Skeletal muscle tissue (tissue), 4 donors: ENCODE measurements around the gene RNF183. TPM values are rescaled to one million over a fixed set of nuclear protein-coding genes. Genes with fewer than 3 reads are reported as not detected.

ENCODE experiments used
- H3K27ac ChIP-seq: one replicate; pipeline ENCODE4 v1.7.0; 2013; ENCODE audit warnings: mild to moderate bottlenecking, low read depth, low read length, inconsistent platforms
- H3K27me3 ChIP-seq, 3 donors: one replicate each; pipeline ENCODE4 v1.7.0; 2013; ENCODE audit warnings: low read length in 3 of 3; ENCODE audit not compliant: control insufficient read depth in 3 of 3, insufficient read depth in 3 of 3
- H3K36me3 ChIP-seq, 3 donors: one replicate each; pipeline ENCODE4 v1.7.0; 2013; ENCODE audit warnings: low read length in 3 of 3; ENCODE audit not compliant: control insufficient read depth in 3 of 3, insufficient read depth in 3 of 3
- H3K4me1 ChIP-seq, 3 donors: one replicate each; pipeline ENCODE4 v1.7.0; 2013; ENCODE audit warnings: low read length in 3 of 3, mild to moderate bottlenecking in 3 of 3; ENCODE audit not compliant: control insufficient read depth in 3 of 3, insufficient read depth in 3 of 3
- H3K4me3 ChIP-seq, 3 donors: one replicate each; pipeline ENCODE4 v1.7.0; 2013; ENCODE audit warnings: low read length in 3 of 3
- H3K9ac ChIP-seq, 3 donors: one replicate each; pipeline ENCODE4 v1.7.0; 2013; ENCODE audit warnings: low read length in 3 of 3, mild to moderate bottlenecking in 3 of 3, moderate library complexity in 2 of 3, low read depth in 1 of 3
- H3K9me3 ChIP-seq, 3 donors: one replicate each; pipeline ENCODE4 v1.7.0; 2013; ENCODE audit warnings: low read length in 3 of 3; ENCODE audit not compliant: control insufficient read depth in 3 of 3
- total RNA-seq: library from RNA; depleted of rRNA; stranded (reverse); fragments of >200 nt; gene quantifications from one replicate; pipeline ENCODE4 v1.2.3, GENCODE V29; 2014
- donor health status: Osteomylitis.

The RNF183 gene
- total RNA-seq, 1 donor from 2014 or later = not detected

DNA sequence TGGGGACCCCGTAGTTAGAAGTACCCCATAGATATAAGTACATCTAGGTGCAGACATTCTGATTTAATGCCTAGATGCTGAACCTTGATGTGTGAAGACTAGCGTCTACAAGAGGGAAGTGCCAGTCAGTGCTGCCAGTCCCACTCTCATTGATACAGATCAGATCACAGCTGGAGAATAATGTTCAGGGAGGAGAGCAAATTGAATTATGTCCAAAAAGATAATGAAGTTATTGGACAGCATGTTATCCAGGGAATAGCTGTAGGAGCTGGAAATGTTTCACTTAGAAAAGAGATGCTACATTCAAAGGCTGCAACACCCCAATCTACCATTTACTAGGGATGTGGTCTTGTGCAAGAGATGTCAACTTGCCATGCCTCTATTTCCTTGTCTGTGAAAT is 15.9 kb upstream of the RNF183 start:
- no peak overlapping the region for H3K4me3 ChIP-seq
- H3K27ac ChIP-seq = no peak overlapping the region
- no peaks in the 10 kb centered on the region for H3K9me3 ChIP-seq
- peaks cover 4 to 11% (median 5%) of the 10 kb centered on the region in 3 donors for H3K36me3 ChIP-seq
- no peak overlapping the region for H3K9ac ChIP-seq
- no peaks in the 10 kb centered on the region for H3K27me3 ChIP-seq
- no peaks in the 10 kb centered on the region for H3K4me1 ChIP-seq

DNA sequence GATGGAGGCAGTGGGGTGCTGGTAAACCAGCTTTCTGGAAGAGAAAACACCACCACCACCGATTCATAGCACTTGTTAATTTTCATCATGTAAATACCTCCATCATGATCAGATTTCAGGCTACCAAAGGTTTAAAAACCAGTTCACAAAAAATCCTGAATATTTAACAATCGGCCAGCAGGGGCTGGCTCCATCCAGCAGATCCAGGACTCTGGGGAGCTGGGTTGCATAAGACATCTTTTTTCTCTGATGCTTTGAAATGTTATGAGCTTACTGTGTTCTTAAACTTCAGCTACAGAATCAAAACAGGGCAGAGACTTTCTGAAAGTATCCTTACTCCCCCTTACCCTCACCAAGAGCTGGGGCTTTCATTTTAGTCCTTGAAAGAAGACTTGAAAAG is 14.6 kb upstream of the RNF183 start:
- Histone ChIP-seq H3K27me3 (no peaks in the 10 kb centered on the region), H3K4me1 (no peaks in the 10 kb centered on the region), H3K9me3 (no peaks in the 10 kb centered on the region), H3K4me3 (no peak overlapping the region), H3K9ac (no peak overlapping the region), H3K36me3 (peaks cover 4 to 11% (median 5%) of the 10 kb centered on the region in 3 donors), H3K27ac (no peak overlapping the region)

DNA sequence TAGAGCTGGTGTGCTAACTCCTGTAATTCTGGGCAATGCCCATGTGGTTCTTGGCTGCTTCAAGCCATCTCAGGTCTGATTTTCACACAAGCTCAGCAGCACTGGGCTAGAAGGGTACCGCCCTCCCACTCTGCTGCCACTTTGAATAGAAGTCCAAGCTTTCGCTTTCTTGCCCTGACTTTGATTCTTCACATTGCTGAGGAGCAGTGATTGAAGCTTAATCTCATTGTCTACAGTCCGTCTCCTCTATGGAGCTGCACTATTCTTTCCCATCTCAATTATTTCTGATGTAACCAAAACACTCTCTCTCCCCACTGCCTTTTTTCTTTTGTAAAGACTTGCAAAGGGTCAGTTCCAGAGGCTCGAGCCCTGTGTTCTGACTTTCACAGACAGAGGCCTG is 12.9 kb upstream of the RNF183 start:
- H3K27ac ChIP-seq = no peak overlapping the region
- H3K4me1 ChIP-seq = no peaks in the 10 kb centered on the region
- H3K36me3 ChIP-seq = peaks cover 4 to 11% (median 5%) of the 10 kb centered on the region in 3 donors
- H3K9me3 ChIP-seq = no peaks in the 10 kb centered on the region
- no peak overlapping the region for H3K9ac ChIP-seq
- H3K4me3 ChIP-seq = no peak overlapping the region
- H3K27me3 ChIP-seq = no peaks in the 10 kb centered on the region

DNA sequence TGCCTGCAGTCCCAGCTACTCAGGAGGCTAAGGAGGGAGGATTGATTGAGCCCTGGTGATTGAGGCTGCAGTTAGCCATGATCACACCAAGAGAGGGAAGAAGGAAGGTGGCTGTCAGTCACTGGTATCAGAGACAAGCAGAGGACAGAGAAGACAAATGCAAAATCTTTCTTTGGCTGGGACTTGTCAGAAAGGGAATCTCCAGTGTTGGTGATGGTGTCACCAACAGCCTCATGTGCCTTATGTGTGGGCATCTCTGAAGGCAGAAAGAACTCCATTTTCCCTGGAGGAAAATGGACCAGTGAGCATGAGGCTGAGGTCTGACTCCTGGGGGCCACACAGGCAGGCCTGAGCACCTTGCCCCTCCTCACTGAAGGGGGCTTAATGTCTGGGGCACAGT is 12.1 kb upstream of the RNF183 start:
- H3K4me3 ChIP-seq = no peak overlapping the region
- no peak overlapping the region for H3K9ac ChIP-seq
- H3K27me3 ChIP-seq = no peaks in the 10 kb centered on the region
- H3K27ac ChIP-seq = no peak overlapping the region
- H3K36me3 ChIP-seq = peaks cover 2 to 9% (median 4%) of the 10 kb centered on the region in 3 donors
- no peaks in the 10 kb centered on the region for H3K9me3 ChIP-seq
- H3K4me1 ChIP-seq = no peaks in the 10 kb centered on the region

DNA sequence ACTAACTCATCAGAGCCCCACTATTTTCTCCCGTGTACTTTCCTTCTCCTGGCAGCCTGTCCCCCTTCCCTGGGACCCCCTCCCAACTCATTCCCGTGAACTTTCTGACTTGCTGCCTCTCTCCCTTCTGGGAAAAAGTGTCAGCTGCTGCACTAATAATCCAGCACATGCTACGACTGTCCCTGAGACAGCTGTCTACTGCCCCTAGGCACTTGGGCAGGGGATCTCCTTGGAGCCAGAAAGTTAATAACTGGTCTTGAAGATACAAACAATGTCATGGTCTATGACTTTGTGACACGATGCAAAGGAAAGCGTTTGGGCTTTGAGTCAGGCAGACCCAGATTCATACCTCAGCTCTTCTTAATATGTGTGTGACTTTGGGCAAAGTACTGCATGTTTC is 10.1 kb upstream of the RNF183 start:
- Histone ChIP-seq H3K9ac (no peak overlapping the region), H3K27me3 (no peaks in the 10 kb centered on the region), H3K36me3 (peaks cover 0 to 4% (median 0%) of the 10 kb centered on the region in 3 donors), H3K9me3 (no peaks in the 10 kb centered on the region), H3K4me1 (no peaks in the 10 kb centered on the region), H3K27ac (no peak overlapping the region), H3K4me3 (no peak overlapping the region)

DNA sequence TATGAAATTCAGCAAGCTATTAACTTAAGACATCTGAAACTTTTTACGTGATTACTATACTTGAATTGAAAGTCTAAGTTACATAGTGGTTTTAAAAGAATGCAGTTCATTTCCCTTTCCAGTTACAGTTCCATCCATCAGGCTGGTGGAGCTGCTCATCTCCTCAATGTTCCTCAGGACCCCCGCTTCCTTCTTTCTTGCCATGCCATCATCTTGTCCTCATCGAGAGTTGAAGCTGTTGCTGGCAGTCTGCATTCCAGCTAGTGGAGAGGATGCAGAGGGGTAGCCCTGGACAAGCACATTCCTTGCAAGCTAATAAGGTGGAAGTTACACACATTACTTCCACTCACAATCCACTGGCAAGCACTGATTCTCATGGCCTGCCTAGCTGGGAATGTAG is 8.8 kb upstream of the RNF183 start:
- no peak overlapping the region for H3K4me3 ChIP-seq
- H3K4me1 ChIP-seq = no peaks in the 10 kb centered on the region
- H3K36me3 ChIP-seq = peaks cover 0 to 4% (median 0%) of the 10 kb centered on the region in 3 donors
- H3K9me3 ChIP-seq = no peaks in the 10 kb centered on the region
- no peak overlapping the region for H3K27ac ChIP-seq
- H3K9ac ChIP-seq = no peak overlapping the region
- peaks cover 0 to 3% (median 2%) of the 10 kb centered on the region in 3 donors for H3K27me3 ChIP-seq

DNA sequence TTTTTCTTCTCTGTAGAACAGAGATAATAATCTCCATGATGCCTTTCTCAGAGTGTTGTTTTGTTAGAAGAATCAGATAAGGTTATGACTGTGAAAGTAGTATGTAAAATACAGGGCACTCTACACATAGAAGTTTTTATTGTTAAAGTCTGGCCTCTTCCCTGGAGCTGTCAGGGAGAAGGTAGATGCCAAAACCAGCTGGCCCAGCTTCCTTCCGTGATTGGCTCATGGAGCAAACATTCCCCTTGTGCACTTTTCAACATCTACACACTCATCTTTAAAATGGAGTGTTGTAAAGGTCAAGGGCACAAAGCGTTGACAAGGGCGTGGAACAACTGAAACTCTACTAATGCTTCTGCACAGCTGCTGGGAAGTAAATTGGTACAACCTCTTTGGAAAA is 7.4 kb upstream of the RNF183 start:
- H3K4me1 ChIP-seq = no peaks in the 10 kb centered on the region
- no peak overlapping the region for H3K9ac ChIP-seq
- H3K27ac ChIP-seq = peak overlapping the region; percentile 19
- no peaks in the 10 kb centered on the region for H3K9me3 ChIP-seq
- H3K4me3 ChIP-seq = no peak overlapping the region
- peaks cover 0 to 3% (median 2%) of the 10 kb centered on the region in 3 donors for H3K27me3 ChIP-seq
- no peaks in the 10 kb centered on the region for H3K36me3 ChIP-seq

DNA sequence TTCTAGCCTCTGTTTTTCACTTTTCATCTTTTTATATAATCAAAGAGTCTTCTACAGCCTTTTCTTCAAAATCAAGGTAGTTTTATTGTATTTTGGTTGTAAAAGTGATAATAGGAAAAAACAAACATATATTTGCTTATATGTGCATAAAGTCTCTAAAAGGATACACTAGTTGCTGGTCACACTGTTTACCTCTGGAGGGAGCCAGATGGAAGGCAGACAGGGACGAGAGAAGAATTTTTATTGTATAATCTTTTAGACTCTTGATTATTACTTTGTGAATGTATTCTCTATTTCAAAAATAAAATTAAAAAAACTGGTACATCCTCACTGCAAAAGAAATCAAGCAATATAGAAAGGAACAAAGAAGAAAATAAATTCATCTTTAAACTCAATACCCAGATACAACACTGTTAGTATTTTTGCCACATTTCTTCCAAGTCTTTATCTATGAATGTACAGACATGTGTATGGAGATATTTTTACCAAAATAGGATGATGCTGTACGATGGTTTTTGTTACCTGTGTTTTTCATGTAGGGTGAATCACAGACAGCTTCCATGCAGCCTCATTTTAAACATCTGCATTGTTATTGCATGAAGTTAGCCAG is 6.1 kb upstream of the RNF183 start:
- Histone ChIP-seq H3K9me3 (no peaks in the 10 kb centered on the region), H3K9ac (no peak overlapping the region), H3K36me3 (no peaks in the 10 kb centered on the region), H3K4me1 (no peaks in the 10 kb centered on the region), H3K27me3 (peaks cover 0 to 3% (median 2%) of the 10 kb centered on the region in 3 donors), H3K27ac (no peak overlapping the region), H3K4me3 (no peak overlapping the region)

DNA sequence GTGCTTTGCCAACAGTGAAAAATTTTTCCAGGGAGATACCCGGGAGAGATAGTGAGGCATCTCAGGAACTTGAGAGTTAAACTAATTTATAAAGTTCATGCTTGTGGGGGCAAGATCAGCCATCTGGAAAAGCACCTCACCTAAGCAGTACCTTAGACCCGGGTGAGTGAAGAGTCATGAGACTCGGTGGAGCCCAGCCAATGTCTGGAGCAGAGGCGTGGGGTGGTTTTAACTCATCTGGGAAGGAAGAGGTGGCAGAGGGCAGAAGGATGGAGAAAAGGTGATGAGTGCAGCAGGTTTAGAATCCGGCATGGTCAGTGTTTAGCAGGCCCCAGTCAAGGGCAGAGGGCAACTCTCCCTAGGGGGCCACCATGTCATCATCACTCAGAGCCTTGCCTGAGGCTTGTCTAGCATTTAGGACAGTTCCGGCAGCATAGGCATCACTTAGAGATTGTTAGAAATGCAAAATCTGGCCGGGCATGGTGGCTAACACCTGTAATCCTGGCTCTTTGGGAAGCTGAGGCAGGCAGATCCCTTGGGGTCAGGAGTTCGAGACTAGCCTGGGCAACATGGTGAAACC is 4.3 kb upstream of the RNF183 start:
- H3K36me3 ChIP-seq = no peaks in the 10 kb centered on the region
- no peak overlapping the region for H3K27ac ChIP-seq
- no peak overlapping the region for H3K9ac ChIP-seq
- no peaks in the 10 kb centered on the region for H3K9me3 ChIP-seq
- no peak overlapping the region for H3K4me3 ChIP-seq
- peaks cover 0 to 3% (median 2%) of the 10 kb centered on the region in 3 donors for H3K27me3 ChIP-seq
- H3K4me1 ChIP-seq = no peaks in the 10 kb centered on the region

DNA sequence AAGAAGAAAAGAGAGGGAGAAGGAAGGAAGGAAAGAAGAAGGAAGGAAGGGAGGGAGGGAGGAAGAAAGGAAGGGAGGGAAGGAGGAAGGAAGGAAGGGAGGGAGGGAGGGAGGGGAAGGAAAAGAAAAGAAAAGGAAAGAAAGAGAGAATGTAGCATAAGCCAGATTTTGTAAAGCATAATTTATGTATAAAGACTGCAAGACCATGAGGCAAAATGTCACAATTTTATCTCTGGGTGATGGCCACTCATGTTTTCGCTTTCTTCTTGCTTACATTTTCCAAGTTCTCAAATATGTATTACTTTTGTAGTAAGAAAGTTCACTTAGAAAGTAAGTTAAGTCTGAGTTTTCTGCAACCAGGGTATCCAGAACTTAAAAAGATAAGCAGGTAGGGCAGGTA is 3.4 kb upstream of the RNF183 start:
- Histone ChIP-seq H3K27ac (no peak overlapping the region), H3K4me1 (no peaks in the 10 kb centered on the region), H3K4me3 (no peak overlapping the region), H3K27me3 (peaks cover 0 to 3% (median 2%) of the 10 kb centered on the region in 3 donors), H3K9me3 (no peaks in the 10 kb centered on the region), H3K36me3 (no peaks in the 10 kb centered on the region), H3K9ac (no peak overlapping the region)
